GM12875 (cell line): ENCODE data around the gene ZHX3.

Experiments used
- H3K4me3 ChIP-seq: one replicate; pipeline ENCODE4 v1.5.1; 2011; ENCODE audit warnings: low read depth, low read length, control low read depth
- CTCF ChIP-seq: IDR thresholded peaks from 2 replicates; pipeline ENCODE4 v1.5.1; 2011; ENCODE audit warnings: low read depth, mild to moderate bottlenecking, control low read depth, inconsistent platforms, low read length, moderate library complexity, borderline replicate concordance; ENCODE audit not compliant: insufficient read depth

The ZHX3 gene

GRCh38 chr20:41268402-41268801, 49.1 kb downstream of the ZHX3 start:
- TF ChIP-seq CTCF, result no peak
- no peak overlapping the region for H3K4me3 ChIP-seq

DNA sequence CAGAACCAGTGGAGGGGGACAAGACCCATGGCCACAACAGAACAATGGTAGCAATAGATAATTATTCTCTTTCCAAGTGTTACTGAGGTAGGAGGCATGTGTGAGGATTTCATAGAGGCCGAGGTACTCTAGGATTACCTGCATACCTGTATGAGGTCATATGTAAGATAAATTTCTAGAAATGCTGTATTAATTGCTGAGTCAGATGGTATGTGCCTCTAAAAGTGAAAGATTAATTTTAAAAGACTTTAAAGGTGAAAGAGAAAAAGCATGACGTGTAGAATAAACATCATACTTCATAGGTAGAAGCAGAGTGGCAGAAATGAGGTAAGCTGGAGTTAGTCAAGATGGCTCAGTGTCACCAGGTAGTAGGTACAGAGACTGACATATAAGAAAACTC, 51.6 kb downstream of the ZHX3 start:
- H3K4me3 ChIP-seq, result no peak overlapping the region
- no peak for TF ChIP-seq CTCF

- TF ChIP-seq CTCF, result no peak
- H3K4me3 ChIP-seq, result no peak overlapping the region
These were observed 52.7 kb downstream of the ZHX3 start for GRCh38 chr20:41264819-41265218.

DNA sequence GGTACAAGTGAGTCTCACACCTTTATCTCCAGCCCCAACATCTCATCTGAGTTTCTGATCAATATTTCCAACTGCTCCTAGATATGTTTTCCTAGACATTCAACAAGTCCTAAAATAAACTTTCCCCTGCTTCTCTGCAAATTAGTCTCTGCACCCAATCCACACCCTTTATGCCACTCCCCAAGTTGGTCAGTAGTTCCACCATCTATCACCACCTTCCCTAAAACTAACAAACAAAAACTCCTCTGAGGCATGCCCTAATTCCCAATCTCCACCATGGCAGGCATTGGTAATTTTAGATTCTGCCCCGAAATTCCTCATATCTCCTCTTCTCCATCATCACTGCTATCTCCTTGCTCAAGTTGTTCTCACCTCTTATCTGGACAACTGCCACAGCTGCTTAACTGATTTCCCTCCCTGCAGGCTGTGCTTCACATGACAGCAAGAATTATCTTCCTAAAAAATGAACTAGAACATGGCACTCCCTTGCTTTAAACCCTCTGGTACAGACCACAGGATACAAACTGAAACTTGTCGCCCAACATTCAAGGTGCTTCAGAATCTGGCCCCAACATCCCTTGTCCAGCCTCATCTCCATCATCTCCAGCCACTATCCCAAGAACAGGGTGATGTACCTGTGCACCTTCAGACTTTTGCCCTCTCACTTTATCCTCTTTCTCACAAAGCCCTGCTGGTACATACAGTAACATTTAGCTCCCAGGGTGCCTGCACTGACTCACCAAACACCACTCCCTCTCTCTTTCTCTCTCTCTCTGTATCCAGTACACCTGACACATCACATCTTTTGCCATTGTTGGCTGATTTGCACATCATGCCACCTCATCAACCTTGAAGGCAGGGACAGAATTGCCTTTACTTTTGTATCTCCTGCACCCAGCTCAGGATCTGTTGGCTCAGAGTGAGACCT, 55.5 kb downstream of the ZHX3 start:
- H3K4me3 ChIP-seq, result no peak overlapping the region
- no peak for TF ChIP-seq CTCF

GRCh38 chr20:41261260-41261659, 56.3 kb downstream of the ZHX3 start:
- no peak overlapping the region for H3K4me3 ChIP-seq
- no peak for TF ChIP-seq CTCF

DNA sequence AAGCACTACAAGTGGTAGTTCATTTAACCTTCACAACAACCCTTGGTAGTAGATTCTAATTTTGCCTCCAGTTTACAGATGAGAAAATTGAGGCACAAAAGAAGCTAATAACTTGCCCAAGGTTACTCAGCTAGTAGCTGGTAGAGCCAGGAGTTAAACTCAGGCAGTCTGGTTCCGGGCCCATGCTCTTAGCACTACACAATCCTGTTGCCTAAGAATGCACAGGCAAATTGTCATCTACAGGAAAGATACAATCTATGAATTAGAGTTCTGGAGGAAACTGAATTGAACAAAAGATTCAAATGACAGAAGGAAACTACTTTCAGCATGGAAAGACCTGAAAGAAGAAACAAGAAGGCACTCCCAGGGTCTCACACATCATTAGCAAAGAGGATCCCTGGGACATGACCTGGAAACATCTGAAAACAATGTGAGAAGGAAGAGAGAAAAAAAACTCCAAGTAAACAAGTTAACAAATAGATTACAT, 56.8 kb downstream of the ZHX3 start:
- no peak for TF ChIP-seq CTCF
- no peak overlapping the region for H3K4me3 ChIP-seq

DNA sequence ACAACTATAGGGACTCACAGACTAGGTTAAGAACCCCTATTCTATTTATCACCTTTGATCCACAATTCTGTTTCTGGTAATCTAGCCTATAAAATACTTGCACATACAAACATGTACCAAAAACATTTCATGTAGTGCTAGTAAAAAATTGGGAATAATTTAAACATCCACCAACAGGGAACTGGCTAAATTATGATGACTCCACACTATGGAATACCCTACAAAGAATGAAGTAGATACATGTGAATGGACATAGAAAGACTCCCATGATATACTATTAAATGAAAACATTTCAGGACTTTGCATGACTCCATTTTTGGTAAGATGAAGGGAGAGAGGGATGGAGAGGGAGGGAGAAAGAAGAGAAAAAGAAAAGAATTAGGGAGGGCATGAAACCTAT, 58.2 kb downstream of the ZHX3 start:
- TF ChIP-seq CTCF, result no peak
- no peak overlapping the region for H3K4me3 ChIP-seq
